ENCODE measurements around the gene C5orf24. TPM values are rescaled to one million over a fixed set of nuclear protein-coding genes. Genes with fewer than 3 reads are reported as not detected.
"Not testable (repeated sequence)": the region's sequence is repeated elsewhere in the genome, so short reads cannot be mapped to it uniquely, and the experiment has no call there.

C5orf24 gene
- total and polyA plus RNA-seq, 4 donors = 14.5 to 48.9 (median 23.4) TPM

GRCh38 chr5:134837530-134838181 is 8.1 kb upstream of the C5orf24 start:
- peak overlapping the region in 1 of 3 donors; percentile 5 for H3K4me3 ChIP-seq (ENCODE audit: low read depth in 1 of 3, low read length in 3 of 3)
- peak overlapping the region in 1 of 2 donors; percentile 49 for H3K9ac ChIP-seq (ENCODE audit: low read depth in 1 of 2, low read length in 2 of 2)
- H3K36me3 ChIP-seq (ENCODE audit: control insufficient read depth in 4 of 4, insufficient read depth in 3 of 4, low read depth in 1 of 4, low read length in 3 of 4) = no peaks in the 10 kb centered on the region
- no peaks in the 10 kb centered on the region for H3K9me3 ChIP-seq (ENCODE audit: control insufficient read depth in 4 of 4, low read length in 3 of 4)
- H3K4me1 ChIP-seq (ENCODE audit: control insufficient read depth in 4 of 4, insufficient read depth in 4 of 4, low read length in 3 of 4) = peaks cover 7 to 29% (median 24%) of the 10 kb centered on the region in 4 donors
- 22% methylated on average over 3 of the region's 3 CpGs for WGBS
- no peak for DNase-seq (ENCODE audit: low spot score)
- peak overlapping the region; percentile 83 to 90 for H3K27ac ChIP-seq (ENCODE audit: low read depth in 1 of 2, low read length in 2 of 2)
- no peaks in the 10 kb centered on the region for H3K27me3 ChIP-seq (ENCODE audit: control insufficient read depth in 4 of 4, insufficient read depth in 4 of 4, low read length in 3 of 4)
- no peak for TF ChIP-seq EGR1 (IDR thresholded peaks at IDR 0.05; ENCODE audit: low read depth in 2 of 2)
- TF ChIP-seq MAX (IDR thresholded peaks at IDR 0.05) = peak; percentile 29
- peak; percentile 66 for TF ChIP-seq HNF4G (IDR thresholded peaks at IDR 0.05)
- TF ChIP-seq FOXA2 (IDR thresholded peaks at IDR 0.05) = no peak
- peak; percentile 91 to 92 for TF ChIP-seq HNF4A (conservative IDR thresholded peaks at IDR 0.05)
- peak; percentile 42 to 58 for TF ChIP-seq JUND (IDR thresholded peaks at IDR 0.05)
- TF ChIP-seq RAD21 (IDR thresholded peaks at IDR 0.05) = peak in 1 of 2 donors; percentile 5
- TF ChIP-seq ZBTB33 (IDR thresholded peaks at IDR 0.05) = peak; percentile 17
- no peak for TF ChIP-seq ATF3 (IDR thresholded peaks at IDR 0.05)
- TF ChIP-seq FOXA1 (IDR thresholded peaks at IDR 0.05) = no peak
- TF ChIP-seq RXRA (IDR thresholded peaks at IDR 0.05) = peak; percentile 74 to 77
- TF ChIP-seq SP1 (IDR thresholded peaks at IDR 0.05) = peak; percentile 89
- peak; percentile 35 for TF ChIP-seq YY1 (IDR thresholded peaks at IDR 0.05)
- peak; percentile 30 for TF ChIP-seq NR2F2 (IDR thresholded peaks at IDR 0.05)

GRCh38 chr5:134838361-134838760 is 7.4 kb upstream of the C5orf24 start:
- peaks cover 7 to 29% (median 24%) of the 10 kb centered on the region in 4 donors for H3K4me1 ChIP-seq (ENCODE audit: control insufficient read depth in 4 of 4, insufficient read depth in 4 of 4, low read length in 3 of 4)

More at GRCh38 chr5:134838361-134838760, 7.4 kb upstream of the C5orf24 start:
- Histone ChIP-seq H3K9ac (ENCODE audit: low read depth in 1 of 2, low read length in 2 of 2) (peak overlapping the region in 1 of 2 donors; percentile 49), H3K27ac (ENCODE audit: low read depth in 1 of 2, low read length in 2 of 2) (peak overlapping the region; percentile 83 to 90)
- not testable (repeated sequence) for H3K4me3 ChIP-seq (ENCODE audit: low read depth in 1 of 3, low read length in 3 of 3); DNase-seq (ENCODE audit: low spot score); H3K27me3 ChIP-seq (ENCODE audit: control insufficient read depth in 4 of 4, insufficient read depth in 4 of 4, low read length in 3 of 4); H3K9me3 ChIP-seq (ENCODE audit: control insufficient read depth in 4 of 4, low read length in 3 of 4); H3K36me3 ChIP-seq (ENCODE audit: control insufficient read depth in 4 of 4, insufficient read depth in 3 of 4, low read depth in 1 of 4, low read length in 3 of 4)
- WGBS = 33% methylated on average over 9 of the region's 9 CpGs
- peak; percentile 55 for TF ChIP-seq TAF1 (conservative IDR thresholded peaks at IDR 0.05)
- peak; percentile 17 for TF ChIP-seq REST (IDR thresholded peaks at IDR 0.05)
- TF ChIP-seq HNF4G (IDR thresholded peaks at IDR 0.05) = peak; percentile 25
- peak; percentile 36 to 47 for TF ChIP-seq JUND (IDR thresholded peaks at IDR 0.05)
- TF ChIP-seq ZBTB33 (IDR thresholded peaks at IDR 0.05) = peak; percentile 73
- peak; percentile 53 for TF ChIP-seq YY1 (IDR thresholded peaks at IDR 0.05)
- peak; percentile 92 for TF ChIP-seq RXRA (IDR thresholded peaks at IDR 0.05)
- TF ChIP-seq SP1 (IDR thresholded peaks at IDR 0.05) = peak; percentile 88
- peak; percentile 11 for TF ChIP-seq FOXA1 (IDR thresholded peaks at IDR 0.05)
- peak; percentile 72 for TF ChIP-seq ATF3 (IDR thresholded peaks at IDR 0.05)
- peak; percentile 6 to 40 for TF ChIP-seq RAD21 (IDR thresholded peaks at IDR 0.05)
- TF ChIP-seq MAX (IDR thresholded peaks at IDR 0.05) = peak; percentile 25
- peak; percentile 62 to 71 for TF ChIP-seq HNF4A (conservative IDR thresholded peaks at IDR 0.05)

All from liver (tissue), 9 donors.